PC-9 (cell line): ENCODE measurements around the gene LCAT.

ENCODE experiments used
- CTCF ChIP-seq: fragments of 200-600 bp; sonication (generic); conservative IDR thresholded peaks from 2 replicates; pipeline ENCODE4 v1.6.1; 2017; ENCODE audit warnings: mixed run types, antibody characterized with exemption, mild to moderate bottlenecking, moderate library complexity
- EZH2 ChIP-seq: fragments of 200-600 bp; sonication (generic); IDR thresholded peaks from 2 replicates; pipeline ENCODE4 v1.8.0; 2017; ENCODE audit warnings: antibody characterized with exemption, low read depth

GRCh38 chr16:67963292-67963661 lies 19.4 kb upstream of the LCAT start:
- no peak for TF ChIP-seq CTCF
- TF ChIP-seq EZH2 = no peak
